Type B pancreatic cell (in vitro differentiated cells): ENCODE measurements around the gene KRT77. TPM values are rescaled to one million over a fixed set of nuclear protein-coding genes. Genes with fewer than 3 reads are reported as not detected.
"Not testable (repeated sequence)": the region's sequence is repeated elsewhere in the genome, so short reads cannot be mapped to it uniquely, and the experiment has no call there.

Experiments
- DNase-seq: peaks from one replicate; pipeline ENCODE4 v3.0.0; 2021; ENCODE audit warnings: mixed read lengths; ENCODE audit not compliant: unreplicated experiment; ENCODE audit errors: extremely low spot score
- H3K27ac Mint-ChIP-seq: 2 replicates; pipeline ENCODE4 v1.8.0; 2021; ENCODE audit warnings: mild to moderate bottlenecking, mixed read lengths
- H3K27me3 Mint-ChIP-seq: 2 replicates; pipeline ENCODE4 v1.8.0; 2021; ENCODE audit warnings: mixed read lengths
- H3K36me3 Mint-ChIP-seq: 2 replicates; pipeline ENCODE4 v1.8.0; 2021; ENCODE audit warnings: mixed read lengths
- H3K4me1 Mint-ChIP-seq: one replicate; pipeline ENCODE4 v1.8.0; 2021; ENCODE audit warnings: mixed read lengths; ENCODE audit not compliant: unreplicated experiment
- H3K4me3 Mint-ChIP-seq: 2 replicates; pipeline ENCODE4 v1.8.0; 2021; ENCODE audit warnings: mild to moderate bottlenecking, mixed read lengths
- H3K9me3 Mint-ChIP-seq: 2 replicates; pipeline ENCODE4 v1.8.0; 2021; ENCODE audit warnings: mixed read lengths
- long read RNA-seq: library from polyadenylated mRNA; unstranded; transcript quantifications from one replicate; pipeline ENCODE4 v2.0.0, GENCODE V29; 2020
- total RNA-seq: library from RNA; stranded (reverse); gene quantifications from 2 replicates; pipeline ENCODE4 v1.2.1, GENCODE V29; 2021; ENCODE audit warnings: low replicate concordance
- TF ChIP-seq, protein P1 (sequence below): fragments of 200-600 bp; sonication (generic); conservative IDR thresholded peaks from 2 replicates; pipeline ENCODE4 v1.5.0; 2021; ENCODE audit warnings: antibody characterized with exemption, mild to moderate bottlenecking

Gene KRT77
- total RNA-seq, result 0.27 and 2.3 TPM in 2 replicates
- long read RNA-seq, partial matches to known transcripts, result 0 of 1 reads
- long read RNA-seq, other reads (novel, unspliced or antisense), result 1 of 1 reads

DNA sequence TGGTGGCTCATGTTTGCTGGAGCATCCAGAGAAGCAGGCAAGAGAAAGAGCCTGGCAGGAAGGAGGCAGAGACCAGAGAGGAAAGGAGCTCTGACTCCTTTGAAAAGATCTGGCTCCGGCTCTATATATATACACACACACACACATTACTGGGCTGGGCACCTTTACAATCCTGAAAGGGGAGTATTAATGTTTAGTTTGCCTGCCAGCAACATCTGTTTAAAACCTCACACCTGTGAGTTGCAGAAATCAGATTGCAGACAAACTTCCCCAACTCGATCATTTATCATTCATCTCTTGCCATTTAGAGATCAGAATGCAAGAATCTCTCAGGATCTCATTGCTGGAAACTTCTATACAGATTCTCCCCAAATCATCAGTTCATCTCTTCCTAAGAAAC lies at the start of gene KRT77:
Gene KRT77 (minus strand): TSS at position 101 of the 400 bp plus-strand sequence. CDS start 90 bp downstream, at position 11.
- no peak within 1 kb of the TSS for H3K27ac Mint-ChIP-seq
- H3K36me3 Mint-ChIP-seq, result no peaks in the 10 kb centered on the region
- no peak within 1 kb of the TSS for H3K4me3 Mint-ChIP-seq
- TF ChIP-seq, protein P1, sequence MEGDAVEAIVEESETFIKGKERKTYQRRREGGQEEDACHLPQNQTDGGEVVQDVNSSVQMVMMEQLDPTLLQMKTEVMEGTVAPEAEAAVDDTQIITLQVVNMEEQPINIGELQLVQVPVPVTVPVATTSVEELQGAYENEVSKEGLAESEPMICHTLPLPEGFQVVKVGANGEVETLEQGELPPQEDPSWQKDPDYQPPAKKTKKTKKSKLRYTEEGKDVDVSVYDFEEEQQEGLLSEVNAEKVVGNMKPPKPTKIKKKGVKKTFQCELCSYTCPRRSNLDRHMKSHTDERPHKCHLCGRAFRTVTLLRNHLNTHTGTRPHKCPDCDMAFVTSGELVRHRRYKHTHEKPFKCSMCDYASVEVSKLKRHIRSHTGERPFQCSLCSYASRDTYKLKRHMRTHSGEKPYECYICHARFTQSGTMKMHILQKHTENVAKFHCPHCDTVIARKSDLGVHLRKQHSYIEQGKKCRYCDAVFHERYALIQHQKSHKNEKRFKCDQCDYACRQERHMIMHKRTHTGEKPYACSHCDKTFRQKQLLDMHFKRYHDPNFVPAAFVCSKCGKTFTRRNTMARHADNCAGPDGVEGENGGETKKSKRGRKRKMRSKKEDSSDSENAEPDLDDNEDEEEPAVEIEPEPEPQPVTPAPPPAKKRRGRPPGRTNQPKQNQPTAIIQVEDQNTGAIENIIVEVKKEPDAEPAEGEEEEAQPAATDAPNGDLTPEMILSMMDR, result no peak
- H3K9me3 Mint-ChIP-seq, result no peaks in the 10 kb centered on the region
- no peak for DNase-seq
- peaks cover 4% of the 10 kb centered on the region for H3K4me1 Mint-ChIP-seq
- peaks cover 32% of the 10 kb centered on the region for H3K27me3 Mint-ChIP-seq

DNA sequence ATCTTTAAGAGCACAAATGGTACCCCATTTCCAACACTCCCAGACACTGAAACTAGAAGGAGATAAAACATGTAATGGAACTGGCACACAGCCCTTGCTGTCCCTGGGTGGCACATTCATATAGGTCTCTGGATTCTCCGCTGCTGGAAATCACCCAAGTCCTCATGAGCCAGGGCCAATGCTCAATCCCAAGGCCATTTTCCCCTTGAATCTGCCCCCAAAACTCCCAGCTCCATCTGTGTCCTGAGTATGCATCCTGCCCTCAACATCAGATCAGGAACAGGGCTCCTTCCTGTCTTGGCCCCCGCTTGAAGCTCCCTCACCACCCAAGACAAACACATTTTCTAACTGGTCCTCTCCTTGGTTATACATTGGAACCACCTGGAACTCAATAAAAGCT lies 49.2 kb upstream of the KRT77 start:
- H3K27me3 Mint-ChIP-seq, result peaks cover 65% of the 10 kb centered on the region

DNA sequence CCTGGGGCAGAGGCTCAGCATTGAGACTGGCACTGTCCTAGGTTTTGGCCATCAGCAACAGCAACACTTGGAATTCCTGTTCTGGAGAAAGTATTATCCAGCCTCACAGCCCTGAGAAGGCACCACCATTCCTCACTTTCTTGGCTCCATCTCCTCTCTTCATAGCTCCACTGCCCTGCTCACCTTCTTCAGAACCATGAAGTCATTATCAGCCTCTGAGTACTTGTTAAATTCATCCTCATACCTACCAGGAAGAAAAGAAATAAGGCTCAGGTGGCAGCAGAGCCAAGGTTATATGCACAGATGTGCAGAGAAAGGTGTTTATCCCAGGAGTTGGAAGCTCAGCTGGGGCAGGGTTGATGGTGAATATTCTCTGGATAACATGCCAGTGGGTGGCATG lies 48.5 kb upstream of the KRT77 start:
- TF ChIP-seq, protein P1, result no peak

More for the DNA sequence above, 49.2 kb upstream of the KRT77 start:
- Mint-ChIP-seq H3K9me3 (no peaks in the 10 kb centered on the region), H3K4me1 (no peaks in the 10 kb centered on the region), H3K27ac (no peak overlapping the region), H3K4me3 (no peak overlapping the region), H3K36me3 (no peaks in the 10 kb centered on the region)
- DNase-seq, result no peak
- TF ChIP-seq, protein P1, result no peak

DNA sequence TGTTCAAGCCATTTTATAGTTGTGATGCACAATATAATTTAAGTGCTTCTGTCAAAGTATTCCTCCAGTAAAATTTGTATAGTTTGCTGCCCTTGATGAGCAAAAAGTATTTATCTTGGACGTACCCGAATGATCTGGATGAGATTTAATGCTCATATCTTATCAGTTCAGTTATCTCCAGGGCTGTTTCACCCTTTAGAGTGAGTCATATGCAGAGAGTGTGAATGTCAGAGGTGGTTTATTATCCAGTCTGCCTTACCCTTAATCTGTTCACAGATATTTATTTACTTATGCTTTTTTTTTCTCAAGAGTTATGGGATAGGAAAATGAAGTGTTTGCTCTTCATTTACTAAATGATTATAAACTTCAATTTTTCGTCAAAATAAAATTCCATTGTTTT lies 47.2 kb upstream of the KRT77 start:
- peaks cover 75% of the 10 kb centered on the region for H3K27me3 Mint-ChIP-seq
- DNase-seq, H3K36me3 Mint-ChIP-seq, H3K4me3 Mint-ChIP-seq, H3K4me1 Mint-ChIP-seq, H3K9me3 Mint-ChIP-seq, H3K27ac Mint-ChIP-seq: not testable (repeated sequence)

More for the DNA sequence above, 48.5 kb upstream of the KRT77 start:
- no peaks in the 10 kb centered on the region for H3K36me3 Mint-ChIP-seq
- no peaks in the 10 kb centered on the region for H3K4me1 Mint-ChIP-seq
- peaks cover 66% of the 10 kb centered on the region for H3K27me3 Mint-ChIP-seq
- DNase-seq, result no peak
- H3K4me3 Mint-ChIP-seq, result no peak overlapping the region
- no peaks in the 10 kb centered on the region for H3K9me3 Mint-ChIP-seq
- no peak overlapping the region for H3K27ac Mint-ChIP-seq

DNA sequence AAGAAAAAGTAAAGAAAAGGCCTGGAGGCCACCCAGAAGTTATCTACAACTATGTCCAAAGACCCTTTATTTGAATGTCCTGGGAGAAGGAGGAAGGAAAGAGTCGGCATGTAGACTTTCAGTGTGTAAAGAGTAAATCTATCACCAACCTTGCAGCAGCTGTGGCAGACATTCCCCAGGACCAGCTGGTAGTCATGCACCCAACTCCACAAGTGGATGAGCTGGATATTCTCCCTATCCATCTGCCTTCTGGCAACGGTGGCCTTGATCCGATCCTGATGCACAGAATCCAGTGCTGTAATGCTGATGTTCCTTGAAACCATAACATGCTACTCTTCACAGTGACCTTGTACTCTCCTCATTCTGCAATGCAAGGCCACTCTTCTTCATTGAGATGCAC lies 46.5 kb upstream of the KRT77 start:
- Mint-ChIP-seq H3K9me3 (no peaks in the 10 kb centered on the region), H3K27ac (no peak overlapping the region), H3K4me3 (no peak overlapping the region), H3K36me3 (no peaks in the 10 kb centered on the region), H3K27me3 (peaks cover 75% of the 10 kb centered on the region), H3K4me1 (no peaks in the 10 kb centered on the region)
- TF ChIP-seq, protein P1, result no peak
- no peak for DNase-seq

DNA sequence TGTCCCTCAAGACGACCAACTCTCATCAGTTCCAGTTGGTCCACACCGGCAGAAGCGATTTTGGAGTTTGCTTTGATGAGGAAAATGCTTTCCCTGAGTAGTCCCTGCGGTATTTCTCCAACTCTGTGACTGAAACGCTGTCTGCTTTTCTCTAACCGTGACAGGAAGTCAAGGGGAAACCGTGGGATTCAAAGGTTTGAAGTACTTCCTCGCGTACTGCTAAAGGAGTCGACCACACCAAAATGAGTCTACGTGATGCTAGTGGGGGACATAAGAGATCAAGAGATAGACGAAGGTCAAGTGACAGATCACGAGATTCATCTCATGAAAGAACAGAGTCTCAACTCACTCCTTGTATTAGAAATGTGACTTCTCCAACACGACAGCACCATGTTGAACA lies 45.3 kb upstream of the KRT77 start:
- H3K36me3 Mint-ChIP-seq, result no peaks in the 10 kb centered on the region
- no peaks in the 10 kb centered on the region for H3K9me3 Mint-ChIP-seq
- H3K27me3 Mint-ChIP-seq, result peaks cover 74% of the 10 kb centered on the region

More for the DNA sequence above, 45.3 kb upstream of the KRT77 start:
- no peaks in the 10 kb centered on the region for H3K4me1 Mint-ChIP-seq
- no peak overlapping the region for H3K4me3 Mint-ChIP-seq
- DNase-seq, result no peak
- TF ChIP-seq, protein P1, result no peak
- no peak overlapping the region for H3K27ac Mint-ChIP-seq
